ENCODE results near the gene LFNG. TPM values are rescaled to one million over a fixed set of nuclear protein-coding genes. Genes with fewer than 3 reads are reported as not detected.
A peak's percentile ranks its signal among the peaks of the same experiment; 100 is the strongest.

Gene LFNG
- total and polyA plus RNA-seq, 9 of the 15 experiments (the other 6 are each of a cell fraction or from before 2014, with no cell fraction given), result 0.03 to 0.89 (median 0.25) TPM; not detected in 1

DNA sequence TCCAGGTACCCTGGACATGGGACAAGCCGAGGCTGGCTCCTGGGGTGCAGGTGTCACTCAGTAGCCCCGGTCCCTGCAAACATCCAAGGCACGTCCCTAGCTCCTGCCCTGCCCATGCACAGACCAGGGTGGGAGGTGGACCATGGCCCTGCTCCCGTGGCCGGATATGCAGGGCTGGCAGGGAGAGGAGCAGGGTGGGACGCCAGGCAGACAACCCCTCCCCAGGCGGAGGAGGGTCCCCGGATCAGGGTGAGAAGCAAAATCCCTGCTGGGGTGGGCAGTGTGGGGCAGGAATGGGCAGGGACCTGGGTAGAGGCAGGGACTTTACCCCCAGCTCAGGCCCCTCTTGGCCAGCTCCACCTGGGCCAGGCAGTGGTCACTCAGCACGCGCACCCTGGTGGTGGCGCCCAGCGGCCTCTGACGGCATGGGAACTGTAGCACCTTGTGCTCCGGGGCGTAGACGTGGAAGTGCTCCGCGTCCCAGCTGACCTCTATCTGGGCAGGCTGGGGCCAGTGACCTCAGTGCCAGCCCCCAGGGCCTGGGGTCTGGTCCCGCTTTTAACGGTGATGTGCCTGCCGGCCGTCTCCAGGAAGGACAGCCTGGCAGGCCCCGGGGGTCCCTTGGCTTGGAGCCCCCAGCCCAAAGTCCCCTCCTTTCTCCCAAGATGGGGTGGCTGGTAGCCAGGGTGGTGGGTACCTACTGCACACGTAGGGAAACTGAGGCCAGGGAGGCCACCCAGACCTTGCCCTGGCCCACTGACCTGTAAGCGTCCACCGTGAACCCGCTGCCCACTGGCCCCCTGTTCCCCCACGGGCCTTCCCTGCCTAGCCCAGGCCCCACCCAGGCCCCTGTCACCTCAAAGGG is 44.5 kb upstream of the LFNG start (continued):
- TF ChIP-seq, protein P1, sequence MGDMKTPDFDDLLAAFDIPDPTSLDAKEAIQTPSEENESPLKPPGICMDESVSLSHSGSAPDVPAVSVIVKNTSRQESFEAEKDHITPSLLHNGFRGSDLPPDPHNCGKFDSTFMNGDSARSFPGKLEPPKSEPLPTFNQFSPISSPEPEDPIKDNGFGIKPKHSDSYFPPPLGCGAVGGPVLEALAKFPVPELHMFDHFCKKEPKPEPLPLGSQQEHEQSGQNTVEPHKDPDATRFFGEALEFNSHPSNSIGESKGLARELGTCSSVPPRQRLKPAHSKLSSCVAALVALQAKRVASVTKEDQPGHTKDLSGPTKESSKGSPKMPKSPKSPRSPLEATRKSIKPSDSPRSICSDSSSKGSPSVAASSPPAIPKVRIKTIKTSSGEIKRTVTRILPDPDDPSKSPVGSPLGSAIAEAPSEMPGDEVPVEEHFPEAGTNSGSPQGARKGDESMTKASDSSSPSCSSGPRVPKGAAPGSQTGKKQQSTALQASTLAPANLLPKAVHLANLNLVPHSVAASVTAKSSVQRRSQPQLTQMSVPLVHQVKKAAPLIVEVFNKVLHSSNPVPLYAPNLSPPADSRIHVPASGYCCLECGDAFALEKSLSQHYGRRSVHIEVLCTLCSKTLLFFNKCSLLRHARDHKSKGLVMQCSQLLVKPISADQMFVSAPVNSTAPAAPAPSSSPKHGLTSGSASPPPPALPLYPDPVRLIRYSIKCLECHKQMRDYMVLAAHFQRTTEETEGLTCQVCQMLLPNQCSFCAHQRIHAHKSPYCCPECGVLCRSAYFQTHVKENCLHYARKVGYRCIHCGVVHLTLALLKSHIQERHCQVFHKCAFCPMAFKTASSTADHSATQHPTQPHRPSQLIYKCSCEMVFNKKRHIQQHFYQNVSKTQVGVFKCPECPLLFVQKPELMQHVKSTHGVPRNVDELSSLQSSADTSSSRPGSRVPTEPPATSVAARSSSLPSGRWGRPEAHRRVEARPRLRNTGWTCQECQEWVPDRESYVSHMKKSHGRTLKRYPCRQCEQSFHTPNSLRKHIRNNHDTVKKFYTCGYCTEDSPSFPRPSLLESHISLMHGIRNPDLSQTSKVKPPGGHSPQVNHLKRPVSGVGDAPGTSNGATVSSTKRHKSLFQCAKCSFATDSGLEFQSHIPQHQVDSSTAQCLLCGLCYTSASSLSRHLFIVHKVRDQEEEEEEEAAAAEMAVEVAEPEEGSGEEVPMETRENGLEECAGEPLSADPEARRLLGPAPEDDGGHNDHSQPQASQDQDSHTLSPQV (IDR thresholded peaks at IDR 0.05), result no peak
- TF ChIP-seq TAF9B (IDR thresholded peaks at IDR 0.05; ENCODE audit: partially characterized antibody) (no peak), E2F6 (IDR thresholded peaks at IDR 0.05; ENCODE audit: borderline replicate concordance in 1 of 2, extremely low read depth in 1 of 2, insufficient read depth in 1 of 2, insufficient read length in 1 of 2, low read depth in 1 of 2, low read length in 1 of 2, poor library complexity in 1 of 2, severe bottlenecking in 1 of 2) (peak in 1 of 2 experiments; percentile 23), RB1 (IDR thresholded peaks at IDR 0.05; ENCODE audit: low read depth) (peak; percentile 29; the same call in 1 of the 2 replicates), UBTF (IDR thresholded peaks at IDR 0.05; ENCODE audit: borderline replicate concordance in 1 of 2, low read depth in 2 of 2, low read length in 2 of 2) (0 out of 4 replicates have a peak, but pooled peaks of 1 of the 2 experiments have one; percentile 35), SLC30A9 (CRISPR knock-in tag; IDR thresholded peaks at IDR 0.05) (no peak), CXXC5 (CRISPR knock-in tag; IDR thresholded peaks at IDR 0.05) (no peak), CBX2 (IDR thresholded peaks at IDR 0.05; ENCODE audit: insufficient read depth, low read length, poor library complexity, severe bottlenecking) (no peak), TEAD1 (CRISPR knock-in tag; IDR thresholded peaks at IDR 0.05) (no peak), TFAM (CRISPR knock-in tag; conservative IDR thresholded peaks at IDR 0.05) (no peak), FOXA1 (IDR thresholded peaks at IDR 0.05; ENCODE audit: borderline replicate concordance) (no peak), CCNT2 (IDR thresholded peaks at IDR 0.05; ENCODE audit: borderline replicate concordance, extremely low read depth, insufficient read length, low read depth, low read length) (no peak), SIX5 (IDR thresholded peaks at IDR 0.05; ENCODE audit: borderline replicate concordance in 1 of 2, insufficient read depth in 1 of 2, low read depth in 1 of 2, low read length in 2 of 2) (no peak), CBFB (CRISPR knock-in tag; IDR thresholded peaks at IDR 0.05) (0 out of 2 replicates have a peak, but pooled peaks have one; percentile 51), PTRF (tag; IDR thresholded peaks at IDR 0.05) (no peak), MECOM (CRISPR knock-in tag; IDR thresholded peaks at IDR 0.05) (no peak)
